Measurements from ENCODE around the gene KRTAP10-7. TPM values are rescaled to one million over a fixed set of nuclear protein-coding genes. Genes with fewer than 3 reads are reported as not detected.

KRTAP10-7 gene
- total and polyA plus RNA-seq, 9 of the 15 experiments (the other 6 are each of a cell fraction or from before 2014, with no cell fraction given), result not detected

- TF ChIP-seq ZNF318 (IDR thresholded peaks at IDR 0.05; ENCODE audit: borderline replicate concordance in 1 of 2, low read depth in 1 of 2) (no peak), MCM2 (IDR thresholded peaks at IDR 0.05; ENCODE audit: low read depth) (no peak), POLR2AphosphoS2 (IDR thresholded peaks at IDR 0.05; ENCODE audit: low read length) (no peak)
Observed at GRCh38 chr21:44639331-44639655, 38.9 kb downstream of the KRTAP10-7 start (continued).
